ENCODE measurements around the gene DCX. TPM values are rescaled to one million over a fixed set of nuclear protein-coding genes. Genes with fewer than 3 reads are reported as not detected.
A peak's percentile ranks its signal among the peaks of the same experiment; 100 is the strongest.

Gene DCX
- not detected for total RNA-seq

GRCh38 chrX:111411983-111412382 is at the start of gene DCX:
DCX (minus strand) TSS chrX:111412192; CDS start chrX:111410398, 1,794 bp downstream.
- ATAC-seq (ENCODE audit: insufficient number of reproducible peaks, low FRiP score, low read depth): no peak
- TF ChIP-seq CTCF (IDR thresholded peaks at IDR 0.05): no peak
- no peaks in the 10 kb centered on the region for H3K9me3 ChIP-seq
- no peaks in the 10 kb centered on the region for H3K4me1 ChIP-seq (ENCODE audit: control insufficient read depth in 1 of 2, low read depth in 2 of 2)
- no peak within 1 kb of the TSS for H3K4me3 ChIP-seq
- no peaks in the 10 kb centered on the region for H3K36me3 ChIP-seq
- no peak for DNase-seq (ENCODE audit: low spot score)
- H3K27ac ChIP-seq: no peak within 1 kb of the TSS
- no peaks in the 10 kb centered on the region for H3K27me3 ChIP-seq (replicated peaks; ENCODE audit: insufficient read depth)

GRCh38 chrX:111460607-111461006 is 48.6 kb upstream of the DCX start:
- DNase-seq (ENCODE audit: low spot score) (no peak), ATAC-seq (ENCODE audit: insufficient number of reproducible peaks, low FRiP score, low read depth) (no peak)
- no peak for TF ChIP-seq CTCF (IDR thresholded peaks at IDR 0.05)
- Histone ChIP-seq H3K27me3 (replicated peaks; ENCODE audit: insufficient read depth) (no peaks in the 10 kb centered on the region), H3K4me3 (no peak overlapping the region), H3K9me3 (no peaks in the 10 kb centered on the region), H3K36me3 (no peaks in the 10 kb centered on the region), H3K4me1 (ENCODE audit: control insufficient read depth in 1 of 2, low read depth in 2 of 2) (no peaks in the 10 kb centered on the region), H3K27ac (no peak overlapping the region)

GRCh38 chrX:111447298-111447697 is 35.3 kb upstream of the DCX start:
- H3K27ac ChIP-seq: no peak overlapping the region

GRCh38 chrX:111445485-111445884 is 33.5 kb upstream of the DCX start:
- no peak overlapping the region for H3K27ac ChIP-seq
- no peaks in the 10 kb centered on the region for H3K9me3 ChIP-seq
- no peaks in the 10 kb centered on the region for H3K36me3 ChIP-seq
- no peak for DNase-seq (ENCODE audit: low spot score)
- no peaks in the 10 kb centered on the region for H3K27me3 ChIP-seq (replicated peaks; ENCODE audit: insufficient read depth)
- no peak overlapping the region for H3K4me3 ChIP-seq
- H3K4me1 ChIP-seq (ENCODE audit: control insufficient read depth in 1 of 2, low read depth in 2 of 2): no peaks in the 10 kb centered on the region
- TF ChIP-seq CTCF (IDR thresholded peaks at IDR 0.05): peak; percentile 23
- no peak for ATAC-seq (ENCODE audit: insufficient number of reproducible peaks, low FRiP score, low read depth)

More at GRCh38 chrX:111447298-111447697, 35.3 kb upstream of the DCX start:
- Histone ChIP-seq H3K9me3 (no peaks in the 10 kb centered on the region), H3K4me1 (ENCODE audit: control insufficient read depth in 1 of 2, low read depth in 2 of 2) (no peaks in the 10 kb centered on the region), H3K36me3 (no peaks in the 10 kb centered on the region), H3K27me3 (replicated peaks; ENCODE audit: insufficient read depth) (no peaks in the 10 kb centered on the region), H3K4me3 (no peak overlapping the region)
- TF ChIP-seq CTCF (IDR thresholded peaks at IDR 0.05): no peak
- ATAC-seq (ENCODE audit: insufficient number of reproducible peaks, low FRiP score, low read depth) (no peak), DNase-seq (ENCODE audit: low spot score) (no peak)

GRCh38 chrX:111444881-111445280 is 32.9 kb upstream of the DCX start:
- H3K4me1 ChIP-seq (ENCODE audit: control insufficient read depth in 1 of 2, low read depth in 2 of 2): no peaks in the 10 kb centered on the region
- no peaks in the 10 kb centered on the region for H3K27me3 ChIP-seq (replicated peaks; ENCODE audit: insufficient read depth)
- no peak for DNase-seq (ENCODE audit: low spot score)
- H3K36me3 ChIP-seq: no peaks in the 10 kb centered on the region
- H3K9me3 ChIP-seq: no peaks in the 10 kb centered on the region
- H3K4me3 ChIP-seq: no peak overlapping the region
- ATAC-seq (ENCODE audit: insufficient number of reproducible peaks, low FRiP score, low read depth): no peak
- no peak overlapping the region for H3K27ac ChIP-seq
- no peak for TF ChIP-seq CTCF (IDR thresholded peaks at IDR 0.05)
